HG03432 (cell line): ENCODE data around the gene CELSR1.
"Not testable (repeated sequence)": the region's sequence is repeated elsewhere in the genome, so short reads cannot be mapped to it uniquely, and the experiment has no call there.

ENCODE experiments used
- ATAC-seq: cut with Tn5 transposase; IDR thresholded peaks from one replicate; pipeline ENCODE4 v1.9.1; 2021; ENCODE audit warnings: mild to moderate bottlenecking, moderate library complexity; ENCODE audit not compliant: unreplicated experiment

The CELSR1 gene

GRCh38 chr22:46513908-46514550 is 23.4 kb downstream of the CELSR1 start:
- ATAC-seq = no peak

DNA sequence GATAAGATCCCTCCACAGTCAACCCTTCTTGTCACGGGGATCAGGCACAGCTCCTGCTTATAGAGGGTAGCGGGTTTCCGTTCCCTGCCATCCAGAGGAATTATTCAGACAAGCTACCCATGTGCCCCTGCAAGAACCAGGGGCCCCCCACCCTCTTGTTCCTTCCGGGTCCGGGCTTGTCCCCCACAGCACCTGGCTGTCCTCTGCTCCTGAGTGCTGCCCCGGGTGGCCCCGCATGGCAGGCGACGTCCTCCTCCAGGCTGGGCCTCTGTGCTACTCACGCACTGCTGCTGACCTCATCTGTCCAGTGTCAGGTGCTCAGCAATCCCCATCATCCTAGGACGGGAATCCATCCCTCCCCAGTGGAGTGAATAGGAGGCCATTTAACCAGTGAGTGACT is 24.7 kb downstream of the CELSR1 start:
- no peak for ATAC-seq

GRCh38 chr22:46512039-46512370 is 25.4 kb downstream of the CELSR1 start:
- ATAC-seq = no peak

DNA sequence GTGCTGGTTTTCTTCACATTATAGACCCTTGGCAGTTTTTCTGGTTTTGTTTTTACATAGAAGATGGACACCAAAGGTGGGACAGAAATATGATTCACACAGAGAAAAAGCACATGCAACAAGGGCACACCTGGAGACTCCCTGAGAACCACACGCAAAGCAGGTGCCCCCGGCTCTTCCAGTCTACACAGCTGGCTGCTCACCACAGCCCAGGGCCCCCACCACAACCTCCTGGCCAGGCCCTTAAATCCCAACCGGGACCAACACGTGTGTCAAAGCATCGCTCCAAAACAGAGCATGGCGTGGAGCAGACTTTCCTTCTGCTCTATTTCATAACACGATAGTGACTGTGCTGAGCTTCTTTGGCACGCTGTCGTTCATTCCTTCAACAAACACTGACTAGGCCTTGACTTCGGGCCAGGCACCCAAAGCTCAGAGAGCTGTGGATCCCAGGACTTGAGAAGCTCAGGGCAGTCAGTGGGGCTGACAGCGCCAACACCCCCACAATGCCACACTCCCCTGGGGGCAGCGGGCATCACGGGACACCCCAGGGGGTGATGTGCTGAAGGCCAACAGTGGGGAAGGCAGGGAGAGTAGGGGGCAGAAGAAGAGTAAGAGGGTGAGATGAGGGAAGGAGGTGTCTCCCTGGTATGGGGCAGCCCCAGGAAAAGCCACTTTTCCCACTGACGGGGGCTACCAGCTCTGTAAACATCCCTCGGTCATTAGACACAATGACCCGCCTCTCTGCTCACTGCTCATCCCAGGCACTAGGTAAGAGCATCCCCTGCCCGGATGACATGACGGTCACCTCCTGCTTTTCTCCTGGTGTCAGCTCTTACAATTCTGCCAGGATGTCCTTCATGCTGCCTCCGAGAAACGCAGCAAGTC is 26.0 kb downstream of the CELSR1 start:
- no peak for ATAC-seq

DNA sequence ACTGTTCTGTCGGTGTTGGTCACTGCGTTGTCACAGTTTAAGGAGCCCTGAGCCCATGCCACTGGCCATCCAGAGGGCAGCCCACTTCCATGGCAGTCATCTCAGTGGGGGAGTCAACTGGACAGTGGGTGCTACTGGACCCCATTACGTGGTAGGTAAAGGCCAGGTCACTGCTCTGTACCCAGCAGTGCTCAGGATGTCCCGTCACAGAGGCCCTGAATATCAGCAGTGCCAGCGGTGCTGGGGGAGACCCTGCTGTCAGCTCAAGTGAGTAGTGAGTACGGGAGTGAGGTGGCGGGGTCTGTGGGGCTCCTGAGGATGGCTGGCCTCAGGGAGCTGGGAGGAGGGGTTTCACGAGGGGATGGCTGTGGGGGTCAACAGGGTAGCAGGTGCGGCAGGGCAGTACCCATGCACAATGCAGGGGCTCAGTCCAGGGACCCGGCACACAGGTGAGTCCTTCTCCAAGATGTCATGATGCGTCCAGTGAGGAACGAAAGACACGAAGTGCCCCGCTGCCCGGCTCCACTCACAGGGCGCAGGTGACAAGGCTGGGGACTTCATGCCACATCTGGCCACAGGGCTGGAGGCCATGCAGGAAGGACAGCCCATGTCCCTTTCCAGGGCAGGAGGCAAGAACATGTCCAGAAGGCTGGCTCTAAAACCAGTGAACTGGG is 27.9 kb downstream of the CELSR1 start:
- no peak for ATAC-seq

GRCh38 chr22:46508491-46508999 is 28.9 kb downstream of the CELSR1 start:
- ATAC-seq = no peak

DNA sequence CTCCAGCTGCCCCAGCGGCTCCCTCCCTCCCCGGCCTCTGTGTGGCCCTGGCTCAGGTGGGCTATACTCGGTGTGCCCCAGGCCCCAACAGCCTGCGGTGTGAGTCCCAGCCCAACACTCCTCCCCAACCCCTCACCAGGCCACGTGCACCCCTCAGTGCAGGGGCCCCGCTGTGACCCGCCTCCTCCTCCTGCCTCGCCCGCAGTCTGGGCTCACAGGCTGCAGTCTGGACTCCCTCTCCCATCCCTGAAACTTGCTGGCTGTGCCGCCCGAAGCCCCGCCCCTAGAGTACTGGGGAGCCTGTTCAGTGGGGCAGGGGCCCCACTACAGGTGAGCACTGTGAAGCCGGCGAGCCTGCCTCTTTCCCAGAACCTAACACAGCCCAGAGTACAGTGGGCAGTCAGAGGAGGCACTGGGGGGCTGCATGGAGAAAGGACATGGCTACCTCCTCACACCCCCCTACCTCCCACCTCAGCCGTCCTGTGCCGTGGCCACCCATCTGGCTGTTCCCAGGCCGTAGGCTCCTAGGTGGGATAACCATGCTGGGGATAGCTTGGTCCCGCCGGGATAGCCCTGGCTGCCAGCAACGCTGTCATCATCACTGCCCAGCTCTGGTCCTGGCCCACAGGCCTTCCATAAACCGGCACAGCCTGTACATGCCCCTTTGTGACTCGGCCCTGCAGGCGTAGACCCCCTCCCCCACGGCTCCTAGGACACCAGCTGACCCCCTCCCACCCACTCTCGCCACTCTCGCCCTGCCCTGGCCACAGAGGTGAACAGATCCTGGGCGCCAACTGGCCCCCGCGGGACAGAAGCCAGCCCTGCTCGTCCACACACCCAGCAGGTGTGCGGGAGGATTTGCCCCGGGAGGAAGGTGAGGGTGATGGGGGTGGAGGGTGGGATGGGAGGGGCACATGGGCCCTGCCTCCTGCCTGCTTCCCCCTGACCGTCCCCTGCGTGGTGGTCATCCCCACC is 29.7 kb downstream of the CELSR1 start:
- ATAC-seq = no peak

- no peak for ATAC-seq
Measured at GRCh38 chr22:46504584-46504983, 32.8 kb downstream of the CELSR1 start.

- no peak for ATAC-seq
Measured at GRCh38 chr22:46502440-46503175, 34.8 kb downstream of the CELSR1 start.

GRCh38 chr22:46501701-46502100 is 35.7 kb downstream of the CELSR1 start:
- no peak for ATAC-seq

- not testable (repeated sequence) for ATAC-seq
Measured at GRCh38 chr22:46501265-46501664, 36.2 kb downstream of the CELSR1 start.

- no peak for ATAC-seq
Measured at GRCh38 chr22:46500201-46500600, 37.2 kb downstream of the CELSR1 start.

GRCh38 chr22:46499805-46500189 is 37.6 kb downstream of the CELSR1 start:
- no peak for ATAC-seq

- no peak for ATAC-seq
Measured at GRCh38 chr22:46491946-46492345, 45.5 kb downstream of the CELSR1 start.

DNA sequence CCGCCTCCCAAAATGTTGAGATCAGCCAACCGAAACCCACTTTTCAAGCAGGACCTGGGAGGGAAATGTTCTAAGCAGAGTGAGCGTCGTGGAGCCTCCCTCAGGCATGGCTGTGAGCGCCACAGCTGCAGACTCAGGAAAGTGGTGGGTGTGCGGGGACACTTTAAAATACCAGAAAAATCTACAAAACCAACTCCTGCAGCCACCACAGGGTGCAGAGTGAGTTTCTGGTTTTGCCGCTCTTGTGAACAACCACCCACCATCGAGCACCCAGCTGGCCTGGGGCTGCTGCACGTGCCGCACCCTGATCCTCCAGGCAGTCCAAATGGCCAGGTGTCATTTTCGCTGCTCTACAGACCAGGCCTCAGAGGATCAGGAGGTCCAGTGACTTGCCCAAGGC is 46.9 kb downstream of the CELSR1 start:
- ATAC-seq = no peak

DNA sequence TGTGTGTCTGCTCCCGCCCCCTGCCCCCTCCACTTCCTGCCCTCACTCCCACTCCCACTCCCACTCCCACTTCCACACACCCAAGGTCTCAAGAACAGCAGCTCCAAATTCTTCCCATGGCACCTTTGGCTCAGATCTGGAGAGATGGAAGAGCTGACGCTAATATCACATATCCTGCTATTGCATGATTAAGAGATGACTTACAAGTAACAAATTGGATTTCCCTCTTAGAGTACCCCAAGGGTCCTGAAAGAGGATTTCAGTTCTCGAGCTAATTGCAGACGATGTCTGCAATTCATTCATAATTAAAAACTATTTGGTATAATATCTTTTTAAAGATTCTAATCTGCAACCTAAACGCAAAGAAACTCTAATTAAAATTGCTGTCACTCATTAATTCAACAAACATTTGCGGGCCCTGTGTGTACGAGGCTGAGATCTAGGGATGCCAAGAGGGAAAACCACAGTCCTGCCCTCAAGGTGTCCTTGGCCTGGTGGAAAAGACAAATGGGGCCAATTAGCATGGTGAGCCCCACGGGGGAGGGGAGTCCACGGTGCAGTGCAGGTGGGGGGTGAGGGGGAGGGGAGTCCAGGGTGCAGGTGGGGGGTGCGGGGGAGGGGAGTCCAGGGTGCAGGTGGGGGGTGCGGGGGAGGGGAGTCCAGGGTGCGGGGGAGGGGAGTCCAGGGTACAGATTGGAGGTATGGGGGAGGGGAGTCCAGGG is 50.3 kb downstream of the CELSR1 start:
- no peak for ATAC-seq

- ATAC-seq = no peak
Measured at GRCh38 chr22:46484861-46485595, 52.4 kb downstream of the CELSR1 start.

- ATAC-seq = no peak
Measured at GRCh38 chr22:46484156-46484860, 53.1 kb downstream of the CELSR1 start.
